Measurements from ENCODE around the gene AHRR. TPM values are rescaled to one million over a fixed set of nuclear protein-coding genes. Genes with fewer than 3 reads are reported as not detected.

AHRR gene
- total RNA-seq, 1 experiment from 2014 or later: 2.2 TPM

DNA sequence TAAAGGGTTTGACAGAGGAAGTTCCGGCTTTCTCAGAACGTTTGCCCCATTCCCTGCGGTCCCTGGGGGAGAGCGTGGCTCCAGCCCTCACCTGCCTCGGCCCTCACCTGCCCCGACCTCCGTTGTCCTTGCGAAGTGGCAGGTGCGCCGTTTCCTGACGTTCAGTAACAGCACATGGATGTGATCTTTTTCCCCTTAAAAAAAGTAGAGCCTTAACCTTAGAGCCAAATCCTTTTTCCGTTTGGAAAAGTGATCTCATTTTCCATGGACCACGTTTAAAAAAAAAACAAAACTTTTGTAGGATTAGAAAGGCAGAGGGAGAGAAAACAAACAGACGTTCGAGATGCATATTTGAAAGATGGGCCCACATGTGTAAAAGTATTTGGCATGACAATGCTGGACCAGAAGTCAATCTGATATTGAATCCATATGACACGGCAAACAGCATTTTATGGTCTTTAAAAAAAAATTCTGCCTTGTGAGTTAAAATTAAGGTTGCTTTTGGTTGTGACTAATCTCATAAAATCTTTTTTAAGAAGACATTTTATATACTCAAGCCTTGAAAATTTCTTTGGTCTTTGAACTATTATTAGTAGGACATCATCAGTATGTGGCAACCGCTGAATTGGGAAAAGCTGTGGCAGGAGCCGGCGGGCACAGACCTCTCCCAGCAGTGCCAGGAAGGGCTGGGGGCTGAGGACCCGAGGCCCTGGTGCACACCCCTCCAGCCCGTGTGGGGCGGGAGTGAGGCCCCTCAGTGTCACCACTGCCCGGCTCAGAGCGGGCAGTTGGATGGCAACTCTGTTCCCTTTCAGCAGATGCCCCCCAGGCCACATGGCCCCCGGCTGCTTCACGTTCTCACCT, 79.0 kb downstream of the AHRR start:
- TF ChIP-seq, protein P1, sequence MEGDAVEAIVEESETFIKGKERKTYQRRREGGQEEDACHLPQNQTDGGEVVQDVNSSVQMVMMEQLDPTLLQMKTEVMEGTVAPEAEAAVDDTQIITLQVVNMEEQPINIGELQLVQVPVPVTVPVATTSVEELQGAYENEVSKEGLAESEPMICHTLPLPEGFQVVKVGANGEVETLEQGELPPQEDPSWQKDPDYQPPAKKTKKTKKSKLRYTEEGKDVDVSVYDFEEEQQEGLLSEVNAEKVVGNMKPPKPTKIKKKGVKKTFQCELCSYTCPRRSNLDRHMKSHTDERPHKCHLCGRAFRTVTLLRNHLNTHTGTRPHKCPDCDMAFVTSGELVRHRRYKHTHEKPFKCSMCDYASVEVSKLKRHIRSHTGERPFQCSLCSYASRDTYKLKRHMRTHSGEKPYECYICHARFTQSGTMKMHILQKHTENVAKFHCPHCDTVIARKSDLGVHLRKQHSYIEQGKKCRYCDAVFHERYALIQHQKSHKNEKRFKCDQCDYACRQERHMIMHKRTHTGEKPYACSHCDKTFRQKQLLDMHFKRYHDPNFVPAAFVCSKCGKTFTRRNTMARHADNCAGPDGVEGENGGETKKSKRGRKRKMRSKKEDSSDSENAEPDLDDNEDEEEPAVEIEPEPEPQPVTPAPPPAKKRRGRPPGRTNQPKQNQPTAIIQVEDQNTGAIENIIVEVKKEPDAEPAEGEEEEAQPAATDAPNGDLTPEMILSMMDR (conservative IDR thresholded peaks at IDR 0.05): no peak
- Histone ChIP-seq H4K5ac (ENCODE audit: insufficient read length, low read depth, low read length) (peak overlapping the region; percentile 92), H3K4me1 (ENCODE audit: insufficient read depth, low read length) (no peaks in the 10 kb centered on the region), H3K4me2 (ENCODE audit: insufficient read depth, insufficient read length, low read length) (peak overlapping the region; percentile 37), H3K4ac (ENCODE audit: low read depth, low read length) (peak overlapping the region; percentile 28; the same call in 1 of the 2 replicates), H2AK5ac (ENCODE audit: insufficient read length, low read length) (no peak overlapping the region), H4K8ac (replicated peaks; ENCODE audit: insufficient read length, low read depth, low read length) (no peak overlapping the region), H2BK20ac (ENCODE audit: low read depth, low read length, poor library complexity, severe bottlenecking) (no peak overlapping the region), H3K27me3 (ENCODE audit: insufficient read depth, low read length) (no peaks in the 10 kb centered on the region), H3K18ac (ENCODE audit: insufficient read length, low read depth, low read length) (peak overlapping the region; percentile 91), H4K91ac (ENCODE audit: insufficient read length, low read depth, low read length) (peak overlapping the region; percentile 25), H2AFZ (ENCODE audit: low read length) (no peak overlapping the region), H4K20me1 (ENCODE audit: control insufficient read depth, insufficient read depth, insufficient read length) (no peaks in the 10 kb centered on the region), H3K79me2 (ENCODE audit: insufficient read depth, low read length) (no peaks in the 10 kb centered on the region), H3K56ac (ENCODE audit: insufficient read length, low read depth, low read length) (no peak overlapping the region), H3K23me2 (ENCODE audit: insufficient read length, low read depth, low read length, poor library complexity, severe bottlenecking) (no peaks in the 10 kb centered on the region), H3T11ph (ENCODE audit: low read length) (peak overlapping the region; percentile 30), H3K14ac (ENCODE audit: insufficient read depth, low read length) (peak overlapping the region; percentile 89; the same call in 1 of the 2 replicates), H3K23ac (ENCODE audit: insufficient read length, low read depth, low read length) (no peak overlapping the region), H2BK5ac (ENCODE audit: insufficient read length, low read length) (no peak overlapping the region), H3K79me1 (ENCODE audit: insufficient read depth, low read depth, low read length, poor library complexity, severe bottlenecking) (no peaks in the 10 kb centered on the region), H3K27ac (ENCODE audit: insufficient read length, low read depth, low read length) (no peak overlapping the region), H3K9me3 (ENCODE audit: control insufficient read depth, low read depth, low read length) (no peaks in the 10 kb centered on the region), H3K9ac (ENCODE audit: extremely low read depth, insufficient read length, low read length) (no peak overlapping the region), H2BK15ac (ENCODE audit: low read depth, low read length) (no peak overlapping the region), H2BK120ac (ENCODE audit: low read depth, low read length, poor library complexity, severe bottlenecking) (peak overlapping the region; percentile 91), H2BK12ac (ENCODE audit: insufficient read length, low read depth, low read length) (peak overlapping the region; percentile 76)
- peaks cover 39% of the 10 kb centered on the region for H3K27me3 Mint-ChIP-seq (ENCODE audit: low read depth)
- no CpG with 5 or more reads among the region's 26 CpGs for WGBS (ENCODE audit: extremely low coverage, insufficient read length, low lambda C conversion rate)
- peak overlapping the region in 2 of 3 experiments; percentile 58 to 85; a peak in 3 of 7 replicates for H3K27ac Mint-ChIP-seq
- peaks cover 0 to 8% (median 0%) of the 10 kb centered on the region in 3 experiments; a peak in 2 of 7 replicates for H3K36me3 Mint-ChIP-seq (ENCODE audit: insufficient read depth in 1 of 3, low read depth in 3 of 3)
- peaks cover 12 to 25% of the 10 kb centered on the region in 2 experiments for H3K4me1 Mint-ChIP-seq
- H3K9me3 Mint-ChIP-seq: peaks cover 0 to 5% of the 10 kb centered on the region in 2 experiments; a peak in 4 of 5 replicates
- H3K4me3 Mint-ChIP-seq: peak overlapping the region in 1 of 2 experiments; percentile 7; a peak in 1 of 5 replicates
- DNase-seq: no peak
